22Rv1 (cell line): ENCODE data around the gene GDPD5.

Experiments used
- CTCF ChIP-seq: fragments of 450-650 bp; IDR thresholded peaks from 2 replicates; pipeline ENCODE4 v1.5.1; 2017; ENCODE audit warnings: mild to moderate bottlenecking
- ZFX ChIP-seq: fragments of 450-650 bp; IDR thresholded peaks from 2 replicates; pipeline ENCODE4 v1.6.1; 2017; ENCODE audit warnings: antibody characterized with exemption, borderline replicate concordance

- TF ChIP-seq CTCF: no peak
- TF ChIP-seq ZFX: no peak
Observed at GRCh38 chr11:75439495-75440120, 86.1 kb downstream of the GDPD5 start.
